Measurements from ENCODE around the gene CDCA7.
A peak's percentile ranks its signal among the peaks of the same experiment; 100 is the strongest.
"Not testable (repeated sequence)": the region's sequence is repeated elsewhere in the genome, so short reads cannot be mapped to it uniquely, and the experiment has no call there.

CDCA7 gene

DNA sequence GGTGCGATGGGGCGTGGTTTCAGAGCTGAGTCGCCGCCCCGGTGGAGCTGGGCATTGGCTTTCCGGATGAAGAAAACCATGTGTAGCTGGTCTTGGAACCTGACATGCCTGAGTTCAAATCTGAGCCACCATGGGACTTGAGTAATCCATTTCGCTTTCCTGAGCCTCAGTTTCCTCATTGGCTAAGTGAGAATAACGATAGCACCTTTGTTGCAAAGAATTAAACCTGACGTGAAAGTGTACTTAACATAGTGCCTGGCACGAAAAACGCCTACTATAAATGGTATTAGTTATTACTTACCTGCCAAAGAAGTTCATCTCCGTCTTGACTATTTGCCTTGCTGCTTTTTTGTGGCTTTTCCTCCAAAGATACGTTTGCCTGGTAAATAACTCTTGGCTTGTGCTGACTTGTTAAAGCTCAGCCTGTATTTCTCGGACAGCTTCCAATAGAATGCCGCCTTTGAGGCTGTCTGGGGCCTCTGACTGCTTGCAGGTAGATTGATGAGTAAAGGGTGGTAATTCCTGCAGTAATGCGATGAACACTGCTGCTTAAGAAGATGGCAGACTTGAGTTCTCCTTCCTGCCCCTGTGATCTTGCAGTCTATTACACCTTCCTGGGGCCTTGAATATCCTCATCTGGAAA, 1.3 kb downstream of the CDCA7 start:
- Histone ChIP-seq H3K9me3 (ENCODE audit: control insufficient read depth in 1 of 2, low read length in 2 of 2) (no peaks in the 10 kb centered on the region), H3K4me1 (ENCODE audit: control insufficient read depth in 1 of 2, insufficient read depth in 2 of 2, low read length in 2 of 2) (peaks cover 8 to 20% of the 10 kb centered on the region in 2 donors), H3K4me3 (ENCODE audit: low read depth in 1 of 2, low read length in 2 of 2) (peak overlapping the region; percentile 75 to 86), H3K27ac (ENCODE audit: low read depth, low read length) (no peak overlapping the region), H3K27me3 (ENCODE audit: control insufficient read depth in 1 of 2, insufficient read depth in 2 of 2, low read length in 2 of 2) (peaks cover 11 to 20% of the 10 kb centered on the region in 2 donors), H3K36me3 (ENCODE audit: control insufficient read depth in 1 of 2, insufficient read depth in 2 of 2, low read length in 2 of 2) (no peaks in the 10 kb centered on the region), H3K9ac (ENCODE audit: low read depth in 1 of 2, low read length in 2 of 2) (peak overlapping the region; percentile 20 to 34)

DNA sequence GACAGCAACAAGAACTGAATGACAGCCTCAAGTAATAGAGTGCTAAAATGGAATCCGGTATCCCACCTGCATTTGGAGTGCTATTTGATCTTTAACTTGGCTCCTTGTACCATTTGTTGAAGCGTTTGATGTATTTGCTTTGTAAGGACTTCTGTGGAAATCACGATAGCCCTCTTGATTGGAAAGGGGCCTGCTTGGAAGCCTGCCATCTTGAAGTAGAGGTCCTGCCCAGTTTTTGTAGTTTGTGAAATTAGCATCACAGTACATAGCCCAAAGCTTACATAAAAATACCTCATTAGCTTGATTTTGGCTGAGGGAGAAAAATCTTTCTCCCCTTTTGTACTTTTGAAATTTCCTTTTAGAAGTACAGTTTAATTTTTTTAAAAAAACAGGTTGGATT, 2.7 kb downstream of the CDCA7 start:
- peaks cover 6 to 18% of the 10 kb centered on the region in 2 donors for H3K4me1 ChIP-seq (ENCODE audit: control insufficient read depth in 1 of 2, insufficient read depth in 2 of 2, low read length in 2 of 2)
- H3K9me3 ChIP-seq (ENCODE audit: control insufficient read depth in 1 of 2, low read length in 2 of 2), result no peaks in the 10 kb centered on the region
- peaks cover 8 to 20% of the 10 kb centered on the region in 2 donors for H3K27me3 ChIP-seq (ENCODE audit: control insufficient read depth in 1 of 2, insufficient read depth in 2 of 2, low read length in 2 of 2)
- no peak overlapping the region for H3K27ac ChIP-seq (ENCODE audit: low read depth, low read length)
- peak overlapping the region in 1 of 2 donors; percentile 86 for H3K4me3 ChIP-seq (ENCODE audit: low read depth in 1 of 2, low read length in 2 of 2)
- H3K9ac ChIP-seq (ENCODE audit: low read depth in 1 of 2, low read length in 2 of 2), result peak overlapping the region in 1 of 2 donors; percentile 26
- no peaks in the 10 kb centered on the region for H3K36me3 ChIP-seq (ENCODE audit: control insufficient read depth in 1 of 2, insufficient read depth in 2 of 2, low read length in 2 of 2)

DNA sequence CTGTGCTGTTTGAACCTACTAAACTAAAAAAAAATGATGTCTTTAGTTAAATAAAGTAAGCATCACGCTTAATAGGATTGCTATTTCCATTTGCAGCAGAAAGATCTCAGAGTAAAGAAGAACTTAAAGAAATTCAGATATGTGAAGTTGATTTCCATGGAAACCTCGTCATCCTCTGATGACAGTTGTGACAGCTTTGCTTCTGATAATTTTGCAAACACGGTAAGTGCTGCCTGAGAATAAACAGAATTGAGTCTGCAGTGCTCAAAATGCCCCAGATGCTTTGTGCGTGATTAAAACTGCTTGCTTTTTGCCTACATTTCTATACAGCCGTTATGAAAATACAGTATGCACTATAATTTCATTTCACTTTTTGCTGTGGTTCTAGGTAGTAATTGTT, 3.9 kb downstream of the CDCA7 start:
- Histone ChIP-seq H3K4me1 (ENCODE audit: control insufficient read depth in 1 of 2, insufficient read depth in 2 of 2, low read length in 2 of 2) (peaks cover 4 to 17% of the 10 kb centered on the region in 2 donors), H3K4me3 (ENCODE audit: low read depth in 1 of 2, low read length in 2 of 2) (peak overlapping the region; percentile 0 to 1), H3K27ac (ENCODE audit: low read depth, low read length) (no peak overlapping the region), H3K9ac (ENCODE audit: low read depth in 1 of 2, low read length in 2 of 2) (no peak overlapping the region), H3K27me3 (ENCODE audit: control insufficient read depth in 1 of 2, insufficient read depth in 2 of 2, low read length in 2 of 2) (peaks cover under 1 to 17% of the 10 kb centered on the region in 2 donors), H3K36me3 (ENCODE audit: control insufficient read depth in 1 of 2, insufficient read depth in 2 of 2, low read length in 2 of 2) (no peaks in the 10 kb centered on the region), H3K9me3 (ENCODE audit: control insufficient read depth in 1 of 2, low read length in 2 of 2) (no peaks in the 10 kb centered on the region)

DNA sequence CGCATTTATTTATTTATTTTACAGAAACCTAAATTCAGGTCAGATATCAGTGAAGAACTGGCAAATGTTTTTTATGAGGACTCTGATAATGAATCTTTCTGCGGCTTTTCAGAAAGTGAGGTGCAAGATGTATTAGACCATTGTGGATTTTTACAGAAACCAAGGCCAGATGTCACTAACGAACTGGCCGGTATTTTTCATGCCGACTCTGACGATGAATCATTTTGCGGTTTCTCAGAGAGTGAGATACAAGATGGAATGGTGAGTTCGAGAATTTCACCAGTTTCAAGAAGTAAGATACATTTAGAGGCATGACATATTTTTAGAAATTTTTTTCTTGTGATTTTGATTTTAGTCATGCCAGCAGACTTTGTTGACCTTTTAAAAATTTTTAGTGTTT, 4.6 kb downstream of the CDCA7 start:
- Histone ChIP-seq H3K4me1 (ENCODE audit: control insufficient read depth in 1 of 2, insufficient read depth in 2 of 2, low read length in 2 of 2) (peaks cover 4 to 17% of the 10 kb centered on the region in 2 donors), H3K36me3 (ENCODE audit: control insufficient read depth in 1 of 2, insufficient read depth in 2 of 2, low read length in 2 of 2) (no peaks in the 10 kb centered on the region), H3K9ac (ENCODE audit: low read depth in 1 of 2, low read length in 2 of 2) (no peak overlapping the region), H3K27ac (ENCODE audit: low read depth, low read length) (no peak overlapping the region), H3K27me3 (ENCODE audit: control insufficient read depth in 1 of 2, insufficient read depth in 2 of 2, low read length in 2 of 2) (peaks cover 0 to 13% of the 10 kb centered on the region in 2 donors), H3K9me3 (ENCODE audit: control insufficient read depth in 1 of 2, low read length in 2 of 2) (no peaks in the 10 kb centered on the region), H3K4me3 (ENCODE audit: low read depth in 1 of 2, low read length in 2 of 2) (peak overlapping the region; percentile 0 to 1)

DNA sequence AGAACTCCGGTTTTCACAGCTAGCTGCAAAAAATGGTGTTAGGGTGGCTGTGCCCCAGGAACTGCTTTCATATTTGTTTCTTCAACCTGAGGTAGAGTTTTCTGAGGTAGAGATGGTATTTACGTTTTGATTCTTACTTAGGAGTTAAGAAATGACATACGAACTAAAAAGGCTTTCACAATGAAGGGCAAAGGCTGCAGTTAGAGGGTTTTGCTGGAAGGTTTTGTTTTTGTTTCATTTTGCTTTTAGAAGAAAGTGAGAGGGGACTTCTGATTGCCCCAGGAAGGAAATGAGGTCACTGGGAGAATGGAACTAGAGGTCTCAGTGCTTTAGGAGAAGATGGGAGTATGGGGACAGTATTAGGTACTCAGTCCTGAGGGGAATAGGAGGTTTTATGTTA, 15.5 kb downstream of the CDCA7 start:
- Histone ChIP-seq H3K27ac (ENCODE audit: low read depth, low read length) (no peak overlapping the region), H3K4me1 (ENCODE audit: control insufficient read depth in 1 of 2, insufficient read depth in 2 of 2, low read length in 2 of 2) (no peaks in the 10 kb centered on the region), H3K36me3 (ENCODE audit: control insufficient read depth in 1 of 2, insufficient read depth in 2 of 2, low read length in 2 of 2) (peaks cover 0 to 21% of the 10 kb centered on the region in 2 donors), H3K9me3 (ENCODE audit: control insufficient read depth in 1 of 2, low read length in 2 of 2) (no peaks in the 10 kb centered on the region), H3K4me3 (ENCODE audit: low read depth in 1 of 2, low read length in 2 of 2) (no peak overlapping the region), H3K27me3 (ENCODE audit: control insufficient read depth in 1 of 2, insufficient read depth in 2 of 2, low read length in 2 of 2) (no peaks in the 10 kb centered on the region), H3K9ac (ENCODE audit: low read depth in 1 of 2, low read length in 2 of 2) (no peak overlapping the region)

DNA sequence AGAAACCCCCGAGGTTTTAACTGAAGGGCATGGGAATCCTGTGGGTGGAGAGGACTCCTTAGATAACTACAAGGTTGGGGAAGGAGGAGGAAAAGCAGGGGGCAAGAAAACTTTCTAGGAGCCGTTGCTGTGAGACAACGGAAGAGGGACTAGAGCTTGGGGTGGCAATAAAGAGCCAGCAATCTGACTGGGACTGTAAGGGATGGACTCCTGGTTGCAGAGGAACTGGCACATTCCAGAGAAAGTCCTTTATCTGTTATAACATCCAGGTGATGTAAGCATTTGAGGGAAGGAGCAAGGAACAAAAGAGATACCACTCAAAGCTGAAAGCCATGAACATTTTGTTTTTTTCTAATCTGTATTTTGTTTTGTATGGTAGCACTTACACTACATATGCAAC, 16.4 kb downstream of the CDCA7 start:
- H3K36me3 ChIP-seq (ENCODE audit: control insufficient read depth in 1 of 2, insufficient read depth in 2 of 2, low read length in 2 of 2), result peaks cover 0 to 14% of the 10 kb centered on the region in 2 donors

DNA sequence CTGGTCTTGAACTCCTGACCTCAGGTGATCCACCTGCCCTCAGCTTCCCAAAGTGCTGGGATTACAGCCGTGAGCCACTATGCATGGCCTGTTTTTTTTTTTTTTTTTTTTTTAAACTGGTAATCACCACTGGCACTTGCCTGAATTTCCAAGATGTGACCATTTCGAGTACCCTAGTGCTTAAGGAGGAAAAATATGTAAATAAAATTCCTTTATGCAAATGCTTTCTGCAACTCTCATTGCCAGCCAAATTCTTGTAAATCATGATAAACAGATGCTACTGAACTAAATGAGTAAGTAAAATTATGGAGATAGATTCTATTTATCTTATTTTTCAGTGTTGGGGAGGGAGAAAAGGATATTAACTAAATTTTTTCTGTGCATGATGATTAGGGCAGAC, 18.6 kb downstream of the CDCA7 start:
- no peaks in the 10 kb centered on the region for H3K9me3 ChIP-seq (ENCODE audit: control insufficient read depth in 1 of 2, low read length in 2 of 2)
- no peaks in the 10 kb centered on the region for H3K27me3 ChIP-seq (ENCODE audit: control insufficient read depth in 1 of 2, insufficient read depth in 2 of 2, low read length in 2 of 2)
- no peak overlapping the region for H3K27ac ChIP-seq (ENCODE audit: low read depth, low read length)
- no peak overlapping the region for H3K9ac ChIP-seq (ENCODE audit: low read depth in 1 of 2, low read length in 2 of 2)
- no peak overlapping the region for H3K4me3 ChIP-seq (ENCODE audit: low read depth in 1 of 2, low read length in 2 of 2)
- no peaks in the 10 kb centered on the region for H3K36me3 ChIP-seq (ENCODE audit: control insufficient read depth in 1 of 2, insufficient read depth in 2 of 2, low read length in 2 of 2)
- H3K4me1 ChIP-seq (ENCODE audit: control insufficient read depth in 1 of 2, insufficient read depth in 2 of 2, low read length in 2 of 2), result no peaks in the 10 kb centered on the region

More for the DNA sequence above, 16.4 kb downstream of the CDCA7 start:
- Histone ChIP-seq H3K9ac (ENCODE audit: low read depth in 1 of 2, low read length in 2 of 2) (no peak overlapping the region), H3K27ac (ENCODE audit: low read depth, low read length) (no peak overlapping the region), H3K4me3 (ENCODE audit: low read depth in 1 of 2, low read length in 2 of 2) (no peak overlapping the region), H3K27me3 (ENCODE audit: control insufficient read depth in 1 of 2, insufficient read depth in 2 of 2, low read length in 2 of 2) (no peaks in the 10 kb centered on the region), H3K4me1 (ENCODE audit: control insufficient read depth in 1 of 2, insufficient read depth in 2 of 2, low read length in 2 of 2) (no peaks in the 10 kb centered on the region), H3K9me3 (ENCODE audit: control insufficient read depth in 1 of 2, low read length in 2 of 2) (no peaks in the 10 kb centered on the region)

DNA sequence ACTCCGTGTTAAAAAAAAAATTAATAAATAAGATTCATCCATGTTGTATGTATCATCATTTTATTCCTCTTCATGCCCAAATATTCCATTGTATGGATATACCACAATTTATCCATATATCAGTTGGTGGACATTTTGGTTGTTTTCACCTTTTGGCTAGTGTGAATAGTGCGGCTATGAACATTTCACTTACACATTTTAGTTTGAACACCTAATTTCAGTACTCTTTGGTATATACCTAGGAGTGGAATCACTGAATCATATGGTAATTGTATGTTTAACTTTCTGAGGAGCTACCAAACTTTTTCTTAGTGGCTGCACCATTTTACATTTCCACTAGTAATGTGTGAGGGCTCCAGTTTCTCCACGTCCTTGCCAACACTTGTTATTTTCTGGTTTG, 20.0 kb downstream of the CDCA7 start:
- Histone ChIP-seq H3K27ac (ENCODE audit: low read depth, low read length) (no peak overlapping the region), H3K4me3 (ENCODE audit: low read depth in 1 of 2, low read length in 2 of 2) (no peak overlapping the region), H3K36me3 (ENCODE audit: control insufficient read depth in 1 of 2, insufficient read depth in 2 of 2, low read length in 2 of 2) (no peaks in the 10 kb centered on the region), H3K27me3 (ENCODE audit: control insufficient read depth in 1 of 2, insufficient read depth in 2 of 2, low read length in 2 of 2) (no peaks in the 10 kb centered on the region), H3K4me1 (ENCODE audit: control insufficient read depth in 1 of 2, insufficient read depth in 2 of 2, low read length in 2 of 2) (no peaks in the 10 kb centered on the region), H3K9me3 (ENCODE audit: control insufficient read depth in 1 of 2, low read length in 2 of 2) (no peaks in the 10 kb centered on the region), H3K9ac (ENCODE audit: low read depth in 1 of 2, low read length in 2 of 2) (no peak overlapping the region)

DNA sequence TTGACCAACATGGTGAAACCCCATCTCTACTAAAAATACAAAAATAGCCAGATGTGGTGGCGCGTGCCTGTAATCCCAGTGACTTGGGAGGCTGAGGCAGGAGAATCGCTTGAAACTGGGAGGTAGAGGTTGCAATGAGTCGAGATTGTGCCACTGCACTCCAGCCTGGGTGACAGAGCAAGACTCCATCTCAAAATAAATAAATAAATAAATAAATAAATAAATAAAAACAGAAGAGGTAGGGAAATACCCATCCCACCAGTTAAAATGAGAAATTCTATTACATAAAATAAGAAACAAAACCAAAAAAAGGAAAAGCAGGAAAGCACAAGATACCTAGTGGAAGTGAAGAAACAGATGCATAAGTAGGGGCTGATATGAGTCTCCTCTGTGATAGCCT, 30.9 kb downstream of the CDCA7 start:
- H3K27ac ChIP-seq (ENCODE audit: low read depth, low read length); H3K4me1 ChIP-seq (ENCODE audit: control insufficient read depth in 1 of 2, insufficient read depth in 2 of 2, low read length in 2 of 2); H3K9ac ChIP-seq (ENCODE audit: low read depth in 1 of 2, low read length in 2 of 2); H3K27me3 ChIP-seq (ENCODE audit: control insufficient read depth in 1 of 2, insufficient read depth in 2 of 2, low read length in 2 of 2); H3K9me3 ChIP-seq (ENCODE audit: control insufficient read depth in 1 of 2, low read length in 2 of 2); H3K4me3 ChIP-seq (ENCODE audit: low read depth in 1 of 2, low read length in 2 of 2); H3K36me3 ChIP-seq (ENCODE audit: control insufficient read depth in 1 of 2, insufficient read depth in 2 of 2, low read length in 2 of 2): not testable (repeated sequence)

DNA sequence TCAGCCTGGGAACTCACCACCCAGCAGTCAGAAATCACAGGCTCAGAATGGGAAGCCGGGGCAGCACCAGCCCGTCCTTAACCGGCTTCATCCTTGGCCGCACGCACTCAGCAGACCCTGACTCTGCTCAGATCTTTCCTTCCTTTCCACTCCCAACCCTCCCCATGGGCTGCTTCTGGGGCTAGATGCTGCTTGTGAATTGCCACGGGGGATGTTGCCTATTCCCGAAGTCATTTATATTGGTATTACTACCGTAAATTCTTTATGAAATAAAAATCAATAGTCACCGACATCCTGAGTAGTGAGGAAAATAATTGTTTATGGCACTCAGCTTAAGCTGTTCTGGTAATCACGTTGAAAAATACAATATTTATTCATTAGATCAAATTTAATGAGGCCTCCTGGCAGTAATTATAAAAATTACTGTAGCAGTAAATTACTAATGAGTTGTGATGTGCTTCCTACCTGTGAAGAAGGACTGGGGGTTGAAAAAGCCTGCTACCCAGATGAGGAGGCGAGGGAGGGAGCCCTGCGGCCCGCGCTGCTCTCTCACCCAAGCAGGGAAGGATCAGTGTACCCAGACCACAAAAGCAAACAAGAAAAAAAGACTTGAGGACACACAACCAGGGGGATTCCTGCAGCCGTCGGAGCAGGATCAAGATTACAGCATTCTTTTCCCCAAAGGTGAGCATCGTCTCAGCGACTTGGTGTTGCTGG, 31.5 kb downstream of the CDCA7 start:
- no peak overlapping the region for H3K27ac ChIP-seq (ENCODE audit: low read depth, low read length)
- no peaks in the 10 kb centered on the region for H3K36me3 ChIP-seq (ENCODE audit: control insufficient read depth in 1 of 2, insufficient read depth in 2 of 2, low read length in 2 of 2)
- H3K27me3 ChIP-seq (ENCODE audit: control insufficient read depth in 1 of 2, insufficient read depth in 2 of 2, low read length in 2 of 2), result no peaks in the 10 kb centered on the region
- H3K9ac ChIP-seq (ENCODE audit: low read depth in 1 of 2, low read length in 2 of 2), result no peak overlapping the region
- H3K4me1 ChIP-seq (ENCODE audit: control insufficient read depth in 1 of 2, insufficient read depth in 2 of 2, low read length in 2 of 2), result no peaks in the 10 kb centered on the region
- H3K4me3 ChIP-seq (ENCODE audit: low read depth in 1 of 2, low read length in 2 of 2), result no peak overlapping the region
- H3K9me3 ChIP-seq (ENCODE audit: control insufficient read depth in 1 of 2, low read length in 2 of 2), result no peaks in the 10 kb centered on the region

All from duodenal mucosa (tissue), 2 donors.